Astrocyte (in vitro differentiated cells and primary cell): ENCODE data around the gene UCN. TPM values are rescaled to one million over a fixed set of nuclear protein-coding genes. Genes with fewer than 3 reads are reported as not detected.

Experiments used
- DNase-seq: peaks from one replicate; pipeline ENCODE4 v3.0.0-alpha.2; 2010; ENCODE audit warnings: low read depth
- FAIRE-seq: peaks from 2 replicates; lab custom pipeline; 2011; peaks lifted over from hg19 to GRCh38; lab: Jason Lieb, UNC
- H2AFZ ChIP-seq: 2 replicates; pipeline ENCODE4 v1.6.0; 2012; ENCODE audit warnings: low read depth, low read length, inconsistent platforms
- H3K27ac ChIP-seq: 2 replicates; pipeline ENCODE4 v1.5.1; 2011; ENCODE audit warnings: low read depth, low read length, inconsistent platforms
- H3K27me3 ChIP-seq: 2 replicates; pipeline ENCODE4 v1.6.0; 2011; ENCODE audit warnings: low read length, inconsistent platforms; ENCODE audit not compliant: insufficient read depth
- H3K36me3 ChIP-seq: 2 replicates; pipeline ENCODE4 v1.5.1; 2011; ENCODE audit warnings: low read length, inconsistent platforms; ENCODE audit not compliant: insufficient read depth
- H3K4me1 ChIP-seq: 2 replicates; pipeline ENCODE4 v1.5.1; 2011; ENCODE audit warnings: low read length, inconsistent platforms; ENCODE audit not compliant: insufficient read depth
- H3K4me2 ChIP-seq: 2 replicates; pipeline ENCODE4 v1.6.0; 2012; ENCODE audit warnings: low read length, inconsistent platforms
- H3K4me3 ChIP-seq: 2 replicates; pipeline ENCODE4 v1.5.1; 2011; ENCODE audit warnings: low read depth, mild to moderate bottlenecking, low read length, inconsistent platforms; ENCODE audit not compliant: insufficient read depth
- H3K79me2 ChIP-seq: 2 replicates; pipeline ENCODE4 v1.6.0; 2012; ENCODE audit warnings: mild to moderate bottlenecking, low read length, inconsistent platforms; ENCODE audit not compliant: insufficient read depth
- H3K9ac ChIP-seq: 2 replicates; pipeline ENCODE4 v1.6.0; 2012; ENCODE audit warnings: mild to moderate bottlenecking, low read length, inconsistent platforms
- H3K9me3 ChIP-seq: 2 replicates; pipeline ENCODE4 v1.5.1; 2012; ENCODE audit warnings: low read depth, mild to moderate bottlenecking, low read length, inconsistent platforms; ENCODE audit not compliant: insufficient read depth
- H4K20me1 ChIP-seq: 2 replicates; pipeline ENCODE4 v1.6.0; 2012; ENCODE audit warnings: low read length, inconsistent platforms; ENCODE audit not compliant: insufficient read depth
- H3K27ac Mint-ChIP-seq: one replicate; pipeline ENCODE4 v1.8.0; 2021; ENCODE audit warnings: mild to moderate bottlenecking, mixed read lengths; ENCODE audit not compliant: unreplicated experiment
- H3K27me3 Mint-ChIP-seq: one replicate; pipeline ENCODE4 v1.8.0; 2021; ENCODE audit warnings: low read depth, mixed read lengths; ENCODE audit not compliant: unreplicated experiment
- H3K36me3 Mint-ChIP-seq: one replicate; pipeline ENCODE4 v1.8.0; 2021; ENCODE audit warnings: low read depth, mixed read lengths; ENCODE audit not compliant: unreplicated experiment
- H3K4me1 Mint-ChIP-seq: one replicate; pipeline ENCODE4 v1.8.0; 2021; ENCODE audit warnings: low read depth, mixed read lengths; ENCODE audit not compliant: unreplicated experiment
- H3K4me3 Mint-ChIP-seq: one replicate; pipeline ENCODE4 v1.8.0; 2021; ENCODE audit warnings: mild to moderate bottlenecking, moderate library complexity, mixed read lengths; ENCODE audit not compliant: unreplicated experiment
- H3K9me3 Mint-ChIP-seq: one replicate; pipeline ENCODE4 v1.8.0; 2021; ENCODE audit warnings: mild to moderate bottlenecking, mixed read lengths; ENCODE audit not compliant: unreplicated experiment
- CTCF ChIP-seq: IDR thresholded peaks from 2 replicates; pipeline ENCODE4 v1.5.1; 2011; ENCODE audit warnings: low read depth, mild to moderate bottlenecking, inconsistent platforms, low read length, moderate library complexity; ENCODE audit not compliant: insufficient read depth
- EZH2 ChIP-seq: IDR thresholded peaks from 2 replicates; pipeline ENCODE4 v1.6.1; 2012; ENCODE audit warnings: mild to moderate bottlenecking, low read length, inconsistent platforms; ENCODE audit not compliant: insufficient read depth
- total RNA-seq: library from RNA; stranded (reverse); gene quantifications from 2 replicates; pipeline ENCODE4 v1.2.1, GENCODE V29; 2021

The UCN gene
- total RNA-seq, 1 donor from 2014 or later: 1.1 TPM

GRCh38 chr2:27323596-27324285 is 15.5 kb upstream of the UCN start:
- TF ChIP-seq CTCF (no peak), EZH2 (no peak)
- Histone ChIP-seq H3K4me1 (peaks cover 26% of the 10 kb centered on the region), H3K27ac (peak overlapping the region; percentile 96), H3K9ac (peak overlapping the region; percentile 99), H3K4me3 (peak overlapping the region; percentile 94), H3K36me3 (peaks cover 19% of the 10 kb centered on the region), H2AFZ (peak overlapping the region; percentile 76), H3K79me2 (peaks cover 16% of the 10 kb centered on the region), H3K4me2 (peak overlapping the region; percentile 97), H4K20me1 (peaks cover 4% of the 10 kb centered on the region), H3K27me3 (no peaks in the 10 kb centered on the region), H3K9me3 (no peaks in the 10 kb centered on the region)
- Mint-ChIP-seq H3K27ac (peak overlapping the region; percentile 98), H3K27me3 (no peaks in the 10 kb centered on the region), H3K9me3 (no peaks in the 10 kb centered on the region), H3K4me1 (peaks cover 16% of the 10 kb centered on the region), H3K36me3 (peaks cover 18% of the 10 kb centered on the region), H3K4me3 (peak overlapping the region; percentile 92)
- DNase-seq: no peak
- FAIRE-seq: no peak

GRCh38 chr2:27322766-27323595 is 14.7 kb upstream of the UCN start, which contains the start of gene MPV17:
TSS of gene MPV17 (minus strand) at chr2:27323097. CDS start at chr2:27322517, 580 bp downstream.
- Mint-ChIP-seq H3K4me3 (peak within 1 kb of the TSS; percentile 92), H3K36me3 (peaks cover 12% of the 10 kb centered on the region), H3K9me3 (no peaks in the 10 kb centered on the region), H3K27ac (peak within 1 kb of the TSS; percentile 98), H3K27me3 (no peaks in the 10 kb centered on the region), H3K4me1 (peaks cover 16% of the 10 kb centered on the region)
- FAIRE-seq (no peak), DNase-seq (peak; percentile 88)
- H3K27me3 ChIP-seq: no peaks in the 10 kb centered on the region
- H4K20me1 ChIP-seq: peaks cover 4% of the 10 kb centered on the region
- peak within 1 kb of the TSS; percentile 99 for H3K9ac ChIP-seq
- peaks cover 16% of the 10 kb centered on the region for H3K79me2 ChIP-seq
- H2AFZ ChIP-seq: peak within 1 kb of the TSS; percentile 76
- H3K36me3 ChIP-seq: peaks cover 12% of the 10 kb centered on the region
- H3K27ac ChIP-seq: peak within 1 kb of the TSS; percentile 96
- peak within 1 kb of the TSS; percentile 94 for H3K4me3 ChIP-seq
- H3K4me2 ChIP-seq: peak within 1 kb of the TSS; percentile 97
- H3K9me3 ChIP-seq: no peaks in the 10 kb centered on the region
- TF ChIP-seq EZH2: no peak
- TF ChIP-seq CTCF: no peak
- peaks cover 26% of the 10 kb centered on the region for H3K4me1 ChIP-seq
